Measurements from ENCODE around the gene PLA2G2A. TPM values are rescaled to one million over a fixed set of nuclear protein-coding genes. Genes with fewer than 3 reads are reported as not detected.

PLA2G2A gene
- total and polyA plus RNA-seq, 2 of the 8 experiments (the other 6 are each of a cell fraction or from before 2014, with no cell fraction given): 0.69 to 3.7 TPM

DNA sequence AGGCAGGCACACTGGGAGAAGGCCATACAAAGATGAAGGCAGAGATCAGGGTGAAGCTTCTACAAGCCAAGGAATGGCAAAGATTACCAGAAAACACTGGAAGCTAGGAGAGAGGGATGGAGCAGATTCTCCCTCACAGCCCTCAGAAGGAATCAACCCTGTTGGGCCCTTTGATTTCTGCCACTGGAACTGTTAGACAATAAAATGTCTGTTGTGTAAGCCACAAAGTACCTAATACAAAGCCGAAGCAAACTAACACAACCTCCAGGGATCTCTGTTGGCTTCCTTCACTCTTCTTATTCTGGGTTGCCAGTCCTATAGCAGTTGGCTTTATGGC lies 1.7 kb upstream of the PLA2G2A start:
- POLR2A ChIA-PET (ENCODE audit: partially characterized antibody): no interaction called here
- H3K4me3 ChIP-seq (ENCODE audit: extremely low read depth in 1 of 4, insufficient read depth in 2 of 4, low read depth in 3 of 4, low read length in 4 of 4): no peak overlapping the region
- WGBS, 2 experiments (ENCODE audit: extremely low coverage in 1 of 2, insufficient coverage in 1 of 2, insufficient read length in 1 of 2, insufficient replicate concordance in 2 of 2, low coverage in 1 of 2, low lambda C conversion rate in 2 of 2, missing lambda C conversion rate in 1 of 2): 72% methylated on average over 1 of the region's 1 CpG; no CpG with 5 or more reads in 1 of the 2 experiments
- no peak for TF ChIP-seq EP300 (IDR thresholded peaks at IDR 0.05; ENCODE audit: borderline replicate concordance in 1 of 2, low read depth in 2 of 2, low read length in 2 of 2)
- TF ChIP-seq TBP (IDR thresholded peaks at IDR 0.05; ENCODE audit: low read depth, low read length): no peak
- no peak for TF ChIP-seq RBBP5 (IDR thresholded peaks at IDR 0.05; ENCODE audit: borderline replicate concordance, low read depth, low read length)
- TF ChIP-seq PHF8 (conservative IDR thresholded peaks at IDR 0.05; ENCODE audit: low read depth, low read length): no peak
- TF ChIP-seq TCF12 (IDR thresholded peaks at IDR 0.05; ENCODE audit: low read depth, low read length): no peak
- no peak for TF ChIP-seq SIN3A (conservative IDR thresholded peaks at IDR 0.05 in 1 of 2, IDR thresholded peaks at IDR 0.05 in 1 of 2; ENCODE audit: low read depth in 1 of 2, low read length in 2 of 2)
- TF ChIP-seq SAP30 (IDR thresholded peaks at IDR 0.05; ENCODE audit: insufficient read depth, insufficient replicate concordance, low read length): no peak
- TF ChIP-seq EGR1 (IDR thresholded peaks at IDR 0.05; ENCODE audit: borderline replicate concordance, low read depth, low read length): no peak
- no peak for TF ChIP-seq RXRA (IDR thresholded peaks at IDR 0.05; ENCODE audit: insufficient read depth, low read depth, low read length)
- no peak for TF ChIP-seq FOSL1 (IDR thresholded peaks at IDR 0.05; ENCODE audit: insufficient read depth, low read depth, low read length)
- no peak for TF ChIP-seq CBX5 (IDR thresholded peaks at IDR 0.05; ENCODE audit: low read depth, low read length)
- TF ChIP-seq BACH1 (IDR thresholded peaks at IDR 0.05; ENCODE audit: low read length): no peak
- no peak for TF ChIP-seq NANOG (IDR thresholded peaks at IDR 0.05; ENCODE audit: insufficient read depth, low read depth, low read length, poor library complexity, severe bottlenecking)
- TF ChIP-seq POLR2A (IDR thresholded peaks at IDR 0.05; ENCODE audit: control extremely low read depth in 1 of 2, low read depth in 2 of 2, low read length in 2 of 2): no peak

More for the DNA sequence above, 1.7 kb upstream of the PLA2G2A start:
- Histone ChIP-seq H2BK5ac (ENCODE audit: low read depth, low read length) (no peak overlapping the region), H3K4me2 (ENCODE audit: insufficient read depth in 1 of 2, low read depth in 2 of 2, low read length in 2 of 2) (no peak overlapping the region), H3K36me3 (ENCODE audit: control insufficient read depth in 2 of 4, insufficient read depth in 4 of 4, low read length in 3 of 4) (peaks cover 0 to 2% (median 0%) of the 10 kb centered on the region in 4 experiments; a peak in 1 of 8 replicates), H4K5ac (ENCODE audit: insufficient read length, low read depth, low read length) (no peak overlapping the region), H3K18ac (ENCODE audit: extremely low read depth, low read length) (no peak overlapping the region), H3K23me2 (ENCODE audit: low read depth, low read length) (no peaks in the 10 kb centered on the region), H4K91ac (replicated peaks; ENCODE audit: insufficient read length, low read length) (no peak overlapping the region), H3K27me3 (replicated peaks in 1 of 4; ENCODE audit: control insufficient read depth in 3 of 4, extremely low read depth in 1 of 4, insufficient read depth in 3 of 4, low read length in 3 of 4) (no peaks in the 10 kb centered on the region), H4K8ac (ENCODE audit: extremely low read depth, insufficient read depth, low read length) (no peak overlapping the region), H2BK20ac (ENCODE audit: low read length) (0 out of 2 replicates have a peak overlapping the region, but pooled peaks have one; percentile 88), H3K23ac (ENCODE audit: insufficient read length) (no peak overlapping the region), H3K4ac (replicated peaks; ENCODE audit: insufficient read length, low read depth, low read length) (no peak overlapping the region), H3K9ac (replicated peaks in 1 of 4; ENCODE audit: extremely low read depth in 1 of 4, low read depth in 3 of 4, low read length in 3 of 4) (no peak overlapping the region), H3K4me1 (replicated peaks in 1 of 4; ENCODE audit: control insufficient read depth in 3 of 4, insufficient read depth in 4 of 4, low read length in 3 of 4) (peaks cover 0 to 10% (median 3%) of the 10 kb centered on the region in 4 experiments; a peak in 4 of 7 replicates), H3K56ac (replicated peaks; ENCODE audit: insufficient read length, low read depth, low read length) (no peak overlapping the region), H4K20me1 (replicated peaks in 1 of 2; ENCODE audit: control insufficient read depth in 1 of 2, insufficient read depth in 2 of 2, low read length in 2 of 2) (no peaks in the 10 kb centered on the region), H3K79me2 (ENCODE audit: control insufficient read depth in 1 of 2, insufficient read depth in 2 of 2, low read length in 2 of 2) (no peaks in the 10 kb centered on the region), H3K9me3 (ENCODE audit: insufficient read depth in 2 of 2, low read depth in 1 of 2, low read length in 1 of 2) (peaks cover 0 to 7% of the 10 kb centered on the region in 2 experiments; a peak in 1 of 4 replicates), H2AK5ac (ENCODE audit: low read depth, low read length) (no peak overlapping the region), H2BK120ac (replicated peaks; ENCODE audit: low read depth, low read length) (no peak overlapping the region), H3K14ac (ENCODE audit: insufficient read length) (no peak overlapping the region), H2BK15ac (ENCODE audit: low read length) (no peak overlapping the region), H3K27ac (ENCODE audit: low read depth, low read length) (no peak overlapping the region), H2AFZ (ENCODE audit: low read length) (no peak overlapping the region), H3K79me1 (ENCODE audit: low read depth, low read length) (no peaks in the 10 kb centered on the region), H2BK12ac (ENCODE audit: low read depth, low read length) (peak overlapping the region; percentile 13; the same call in 1 of the 2 replicates)
- FAIRE-seq (no peak), DNase-seq (ENCODE audit: low read depth in 1 of 2, low spot score in 2 of 2) (no peak)
- CTCF ChIA-PET (ENCODE audit: partially characterized antibody): interaction anchor here (3.3 kb wide), 1 partner anchor 171 kb away, joined by 15 read pairs; no protein-coding TSS in a partner anchor
